ENCODE data around the gene TTL. TPM values are rescaled to one million over a fixed set of nuclear protein-coding genes. Genes with fewer than 3 reads are reported as not detected.

Gene TTL
- total and polyA plus RNA-seq, 2 of the 13 experiments (the other 11 are each of a cell fraction or from before 2014, with no cell fraction given) = 19.0 to 59.8 TPM

GRCh38 chr2:112542123-112542983, 60.4 kb downstream of the TTL start, which contains the start of gene POLR1B (continued):
- peak; percentile 49 to 61 for TF ChIP-seq NR2F1 (CRISPR knock-in tag; IDR thresholded peaks at IDR 0.05)
- peak; percentile 96 for TF ChIP-seq GABPA (IDR thresholded peaks at IDR 0.05; ENCODE audit: low read depth, low read length)
- TF ChIP-seq GABPA (CRISPR knock-in tag; IDR thresholded peaks at IDR 0.05; ENCODE audit: low read depth) = peak; percentile 99
- TF ChIP-seq, protein P1, sequence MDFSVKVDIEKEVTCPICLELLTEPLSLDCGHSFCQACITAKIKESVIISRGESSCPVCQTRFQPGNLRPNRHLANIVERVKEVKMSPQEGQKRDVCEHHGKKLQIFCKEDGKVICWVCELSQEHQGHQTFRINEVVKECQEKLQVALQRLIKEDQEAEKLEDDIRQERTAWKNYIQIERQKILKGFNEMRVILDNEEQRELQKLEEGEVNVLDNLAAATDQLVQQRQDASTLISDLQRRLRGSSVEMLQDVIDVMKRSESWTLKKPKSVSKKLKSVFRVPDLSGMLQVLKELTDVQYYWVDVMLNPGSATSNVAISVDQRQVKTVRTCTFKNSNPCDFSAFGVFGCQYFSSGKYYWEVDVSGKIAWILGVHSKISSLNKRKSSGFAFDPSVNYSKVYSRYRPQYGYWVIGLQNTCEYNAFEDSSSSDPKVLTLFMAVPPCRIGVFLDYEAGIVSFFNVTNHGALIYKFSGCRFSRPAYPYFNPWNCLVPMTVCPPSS (IDR thresholded peaks at IDR 0.05) = no peak
- TF ChIP-seq FOXK2 (IDR thresholded peaks at IDR 0.05) = no peak
- TF ChIP-seq ZNF598 (CRISPR knock-in tag; IDR thresholded peaks at IDR 0.05; ENCODE audit: borderline replicate concordance) = peak; percentile 99
- peak; percentile 84; the same call in 1 of the 2 replicates for TF ChIP-seq ZNF563 (CRISPR knock-in tag; IDR thresholded peaks at IDR 0.05)
- peak; percentile 93 for TF ChIP-seq ZBTB39 (CRISPR knock-in tag; IDR thresholded peaks at IDR 0.05)
- peak; percentile 97 for TF ChIP-seq BORCS8-MEF2B (CRISPR knock-in tag; IDR thresholded peaks at IDR 0.05)
- peak; percentile 86 for TF ChIP-seq SRSF1 (optimal IDR thresholded peaks at IDR 0.05; ENCODE audit: low read depth, low read length)
- TF ChIP-seq, protein P2, sequence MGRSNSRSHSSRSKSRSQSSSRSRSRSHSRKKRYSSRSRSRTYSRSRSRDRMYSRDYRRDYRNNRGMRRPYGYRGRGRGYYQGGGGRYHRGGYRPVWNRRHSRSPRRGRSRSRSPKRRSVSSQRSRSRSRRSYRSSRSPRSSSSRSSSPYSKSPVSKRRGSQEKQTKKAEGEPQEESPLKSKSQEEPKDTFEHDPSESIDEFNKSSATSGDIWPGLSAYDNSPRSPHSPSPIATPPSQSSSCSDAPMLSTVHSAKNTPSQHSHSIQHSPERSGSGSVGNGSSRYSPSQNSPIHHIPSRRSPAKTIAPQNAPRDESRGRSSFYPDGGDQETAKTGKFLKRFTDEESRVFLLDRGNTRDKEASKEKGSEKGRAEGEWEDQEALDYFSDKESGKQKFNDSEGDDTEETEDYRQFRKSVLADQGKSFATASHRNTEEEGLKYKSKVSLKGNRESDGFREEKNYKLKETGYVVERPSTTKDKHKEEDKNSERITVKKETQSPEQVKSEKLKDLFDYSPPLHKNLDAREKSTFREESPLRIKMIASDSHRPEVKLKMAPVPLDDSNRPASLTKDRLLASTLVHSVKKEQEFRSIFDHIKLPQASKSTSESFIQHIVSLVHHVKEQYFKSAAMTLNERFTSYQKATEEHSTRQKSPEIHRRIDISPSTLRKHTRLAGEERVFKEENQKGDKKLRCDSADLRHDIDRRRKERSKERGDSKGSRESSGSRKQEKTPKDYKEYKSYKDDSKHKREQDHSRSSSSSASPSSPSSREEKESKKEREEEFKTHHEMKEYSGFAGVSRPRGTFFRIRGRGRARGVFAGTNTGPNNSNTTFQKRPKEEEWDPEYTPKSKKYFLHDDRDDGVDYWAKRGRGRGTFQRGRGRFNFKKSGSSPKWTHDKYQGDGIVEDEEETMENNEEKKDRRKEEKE (IDR thresholded peaks at IDR 0.05) = no peak
- TF ChIP-seq HDAC6 (IDR thresholded peaks at IDR 0.05; ENCODE audit: low read depth, low read length) = no peak
- peak; percentile 80 for TF ChIP-seq ISL2 (CRISPR knock-in tag; IDR thresholded peaks at IDR 0.05)
- peak; percentile 73 for TF ChIP-seq GMEB2 (CRISPR knock-in tag; IDR thresholded peaks at IDR 0.05; ENCODE audit: low read depth)
- peak; percentile 75; the same call in 1 of the 2 replicates for TF ChIP-seq ZNF83 (CRISPR knock-in tag; IDR thresholded peaks at IDR 0.05; ENCODE audit: borderline replicate concordance)
- peak; percentile 87; the same call in 1 of the 2 replicates for TF ChIP-seq STAT6 (CRISPR knock-in tag; IDR thresholded peaks at IDR 0.05; ENCODE audit: borderline replicate concordance)
